Activated CD8-positive, alpha-beta memory T cell treated with anti-CD3 and anti-CD28 coated beads, Interleukin-2, amount 50 U/mL, for 1 hour (primary cell): ENCODE data around the gene PEPD.

Experiments used
- DNase-seq: peaks from one replicate; pipeline ENCODE4 v3.0.0-alpha.2; 2020; ENCODE audit errors: extremely low read depth

The PEPD gene

GRCh38 chr19:33459222-33460090 lies 62.1 kb downstream of the PEPD start:
- DNase-seq, result no peak

GRCh38 chr19:33458807-33459206 lies 62.8 kb downstream of the PEPD start:
- DNase-seq, result no peak

- no peak for DNase-seq
These were observed 63.4 kb downstream of the PEPD start for GRCh38 chr19:33458171-33458633.

GRCh38 chr19:33456845-33457220 lies 64.8 kb downstream of the PEPD start:
- DNase-seq, result no peak

- DNase-seq, result no peak
These were observed 65.3 kb downstream of the PEPD start for GRCh38 chr19:33456076-33456844.

GRCh38 chr19:33453265-33453664 lies 68.3 kb downstream of the PEPD start:
- no peak for DNase-seq

- no peak for DNase-seq
These were observed 70.9 kb downstream of the PEPD start for GRCh38 chr19:33450689-33451088.

GRCh38 chr19:33449799-33450198 lies 71.8 kb downstream of the PEPD start:
- no peak for DNase-seq

- DNase-seq, result no peak
These were observed 73.5 kb downstream of the PEPD start for GRCh38 chr19:33448159-33448516.

GRCh38 chr19:33447336-33448158 lies 74.0 kb downstream of the PEPD start:
- DNase-seq, result no peak

- DNase-seq, result no peak
These were observed 75.0 kb downstream of the PEPD start for GRCh38 chr19:33446330-33447293.

- DNase-seq, result no peak
These were observed 75.9 kb downstream of the PEPD start for GRCh38 chr19:33445442-33446329.

GRCh38 chr19:33444562-33445441 lies 76.8 kb downstream of the PEPD start:
- DNase-seq, result no peak

GRCh38 chr19:33443638-33444561 lies 77.7 kb downstream of the PEPD start:
- no peak for DNase-seq

GRCh38 chr19:33442706-33443105 lies 78.9 kb downstream of the PEPD start:
- no peak for DNase-seq

- DNase-seq, result no peak
These were observed 79.8 kb downstream of the PEPD start for GRCh38 chr19:33441828-33442227.

GRCh38 chr19:33441277-33441699 lies 80.3 kb downstream of the PEPD start:
- DNase-seq, result no peak

GRCh38 chr19:33440682-33441081 lies 80.9 kb downstream of the PEPD start:
- DNase-seq, result no peak
